ENCODE measurements around the gene XPR1.

Gene XPR1

GRCh38 chr1:180919183-180919700 lies 287.4 kb downstream of the XPR1 start:
- no peak for DNase-seq

GRCh38 chr1:180920193-180920592 lies 288.4 kb downstream of the XPR1 start:
- DNase-seq = no peak

GRCh38 chr1:180920702-180921101 lies 288.9 kb downstream of the XPR1 start:
- DNase-seq = no peak

GRCh38 chr1:180921386-180921785 lies 289.6 kb downstream of the XPR1 start:
- DNase-seq = no peak

GRCh38 chr1:180921891-180922630 lies 290.2 kb downstream of the XPR1 start:
- DNase-seq = no peak

GRCh38 chr1:180922631-180923015 lies 290.8 kb downstream of the XPR1 start:
- DNase-seq = no peak

- no peak for DNase-seq
Measured at GRCh38 chr1:180923021-180923841, 291.4 kb downstream of the XPR1 start.

- DNase-seq = no peak
Measured at GRCh38 chr1:180923887-180924286, 292.1 kb downstream of the XPR1 start.

GRCh38 chr1:180924939-180925338 lies 293.1 kb downstream of the XPR1 start:
- DNase-seq = no peak

- DNase-seq = no peak
Measured at GRCh38 chr1:180925471-180926051, 293.7 kb downstream of the XPR1 start.

GRCh38 chr1:180926164-180926981 lies 294.6 kb downstream of the XPR1 start:
- no peak for DNase-seq

- DNase-seq = no peak
Measured at GRCh38 chr1:180927348-180927747, 295.5 kb downstream of the XPR1 start.

- DNase-seq = no peak
Measured at GRCh38 chr1:180927841-180928240, 296.0 kb downstream of the XPR1 start.

- no peak for DNase-seq
Measured at GRCh38 chr1:180928331-180929230, 296.8 kb downstream of the XPR1 start.

GRCh38 chr1:180929389-180929788 lies 297.6 kb downstream of the XPR1 start:
- no peak for DNase-seq

- DNase-seq = no peak
Measured at GRCh38 chr1:180930687-180931086, 298.9 kb downstream of the XPR1 start.

- DNase-seq = no peak
Measured at GRCh38 chr1:180931529-180931928, 299.7 kb downstream of the XPR1 start.

- no peak for DNase-seq
Measured at GRCh38 chr1:180932378-180932777, 300.6 kb downstream of the XPR1 start.

GRCh38 chr1:180933141-180933540 lies 301.3 kb downstream of the XPR1 start:
- DNase-seq = no peak

GRCh38 chr1:180934563-180934962 lies 302.7 kb downstream of the XPR1 start:
- no peak for DNase-seq

- no peak for DNase-seq
Measured at GRCh38 chr1:180935326-180936109, 303.7 kb downstream of the XPR1 start.

All from NCI-H1417 treated with DMSO at 0.1 percent for 48 hours (cell line).